Muscle layer of colon (tissue), 2 donors: Measurements from ENCODE around the gene CFAP69.

ENCODE experiments used
- H3K27ac ChIP-seq: one replicate; pipeline ENCODE4 v1.7.0; 2013; ENCODE audit warnings: low read depth, mild to moderate bottlenecking, low read length, moderate library complexity
- H3K27me3 ChIP-seq, 2 donors: one replicate each; pipeline ENCODE4 v1.7.0; 2013; ENCODE audit warnings: low read length in 2 of 2, mild to moderate bottlenecking in 2 of 2; ENCODE audit not compliant: insufficient read depth in 2 of 2, control insufficient read depth in 1 of 2
- H3K36me3 ChIP-seq: one replicate; pipeline ENCODE4 v1.7.0; 2013; ENCODE audit warnings: mild to moderate bottlenecking, low read length; ENCODE audit not compliant: insufficient read depth
- H3K4me1 ChIP-seq: one replicate; pipeline ENCODE4 v1.7.0; 2013; ENCODE audit warnings: mild to moderate bottlenecking, low read length; ENCODE audit not compliant: insufficient read depth
- H3K4me3 ChIP-seq, 2 donors: one replicate each; pipeline ENCODE4 v1.7.0; 2013; ENCODE audit warnings: low read length in 2 of 2, low read depth in 1 of 2, mild to moderate bottlenecking in 1 of 2, moderate library complexity in 1 of 2
- H3K9ac ChIP-seq: one replicate; pipeline ENCODE4 v1.7.0; 2013; ENCODE audit warnings: low read length
- H3K9me3 ChIP-seq: one replicate; pipeline ENCODE4 v1.7.0; 2013; ENCODE audit warnings: mild to moderate bottlenecking, low read length
- donor health status: abdominal sarcoma.
- donor health status: Adenocarcinoma of cecum.

The CFAP69 gene

GRCh38 chr7:90233569-90233968, 11.4 kb upstream of the CFAP69 start:
- Histone ChIP-seq H3K9me3 (no peaks in the 10 kb centered on the region), H3K27me3 (no peaks in the 10 kb centered on the region), H3K36me3 (peaks cover 4% of the 10 kb centered on the region), H3K4me3 (no peak overlapping the region), H3K4me1 (peaks cover 3% of the 10 kb centered on the region), H3K9ac (no peak overlapping the region), H3K27ac (no peak overlapping the region)

DNA sequence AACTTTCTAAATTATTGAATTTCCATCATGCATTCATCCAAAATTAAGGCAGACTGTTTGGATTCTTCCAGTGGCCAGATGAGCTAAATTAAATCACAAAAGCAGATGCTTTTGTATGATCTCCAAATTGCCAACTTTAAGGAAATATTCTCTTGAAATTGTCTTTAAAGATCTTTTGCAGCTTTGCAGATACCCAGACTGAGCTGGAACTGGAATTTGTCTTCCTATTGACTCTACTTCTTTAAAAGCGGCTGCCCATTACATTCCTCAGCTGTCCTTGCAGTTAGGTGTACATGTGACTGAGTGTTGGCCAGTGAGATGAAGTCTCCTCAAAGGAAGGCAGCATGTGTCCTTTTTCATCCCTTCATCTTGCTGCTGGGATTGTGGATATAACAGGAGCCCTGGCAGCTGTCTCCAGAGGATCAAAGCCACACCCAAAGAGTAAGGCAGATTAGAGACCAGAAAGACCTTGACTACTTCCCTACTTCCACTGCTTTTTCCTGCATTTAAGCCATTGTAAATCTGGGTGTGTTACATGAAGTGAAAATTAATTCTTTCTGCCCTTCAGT, 8.2 kb upstream of the CFAP69 start:
- Histone ChIP-seq H3K4me1 (peaks cover 3% of the 10 kb centered on the region), H3K4me3 (no peak overlapping the region), H3K27ac (no peak overlapping the region), H3K36me3 (no peaks in the 10 kb centered on the region), H3K9me3 (no peaks in the 10 kb centered on the region), H3K9ac (no peak overlapping the region), H3K27me3 (no peaks in the 10 kb centered on the region)

DNA sequence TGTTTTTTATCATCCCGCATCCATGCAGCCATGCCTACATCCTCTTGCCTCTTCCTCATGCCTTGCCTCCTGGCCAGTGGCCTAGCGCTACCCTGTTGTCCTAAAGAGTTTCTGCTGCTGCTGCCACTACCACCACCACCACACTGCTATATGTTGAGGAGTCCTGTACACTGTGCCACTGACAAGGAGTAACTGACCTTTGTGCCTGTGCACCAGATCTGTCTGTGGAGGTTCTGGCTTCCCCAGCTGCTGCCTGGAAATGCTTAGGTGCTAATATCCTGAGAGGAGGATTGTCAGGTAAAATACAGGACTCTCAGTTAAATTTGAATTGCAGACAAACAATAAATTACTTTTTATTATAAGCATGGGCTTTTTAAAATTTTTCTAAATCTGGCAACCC, 7.0 kb upstream of the CFAP69 start:
- Histone ChIP-seq H3K9me3 (no peaks in the 10 kb centered on the region), H3K9ac (no peak overlapping the region), H3K27ac (no peak overlapping the region), H3K27me3 (no peaks in the 10 kb centered on the region), H3K4me1 (no peaks in the 10 kb centered on the region), H3K4me3 (no peak overlapping the region), H3K36me3 (no peaks in the 10 kb centered on the region)

DNA sequence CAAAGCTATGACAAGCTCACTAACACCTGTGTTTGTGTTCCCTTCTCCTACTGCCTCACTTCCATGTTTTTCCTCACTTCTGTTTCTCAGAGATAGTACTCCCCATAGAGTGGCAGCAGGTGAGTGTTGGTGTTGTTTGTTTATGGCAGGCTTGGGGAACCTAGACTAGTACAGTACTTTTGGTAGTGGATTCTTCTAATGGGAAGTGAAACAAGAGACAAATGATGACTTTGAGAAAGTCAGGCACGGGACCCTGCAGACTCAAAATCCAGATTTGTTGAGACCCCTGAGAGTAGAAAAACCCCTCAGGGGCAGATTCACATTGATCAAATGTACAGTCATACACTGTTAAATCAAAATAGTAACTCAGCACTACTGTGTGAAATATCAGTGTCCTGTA, 6.4 kb upstream of the CFAP69 start:
- H3K4me1 ChIP-seq: no peaks in the 10 kb centered on the region
- no peaks in the 10 kb centered on the region for H3K27me3 ChIP-seq
- no peak overlapping the region for H3K9ac ChIP-seq
- no peak overlapping the region for H3K27ac ChIP-seq
- H3K36me3 ChIP-seq: no peaks in the 10 kb centered on the region
- H3K4me3 ChIP-seq: no peak overlapping the region
- H3K9me3 ChIP-seq: no peaks in the 10 kb centered on the region

GRCh38 chr7:90239050-90239449, 5.9 kb upstream of the CFAP69 start:
- Histone ChIP-seq H3K27me3 (no peaks in the 10 kb centered on the region), H3K4me1 (peaks cover under 1% of the 10 kb centered on the region), H3K9me3 (no peaks in the 10 kb centered on the region), H3K9ac (no peak overlapping the region), H3K27ac (no peak overlapping the region), H3K4me3 (no peak overlapping the region), H3K36me3 (no peaks in the 10 kb centered on the region)

DNA sequence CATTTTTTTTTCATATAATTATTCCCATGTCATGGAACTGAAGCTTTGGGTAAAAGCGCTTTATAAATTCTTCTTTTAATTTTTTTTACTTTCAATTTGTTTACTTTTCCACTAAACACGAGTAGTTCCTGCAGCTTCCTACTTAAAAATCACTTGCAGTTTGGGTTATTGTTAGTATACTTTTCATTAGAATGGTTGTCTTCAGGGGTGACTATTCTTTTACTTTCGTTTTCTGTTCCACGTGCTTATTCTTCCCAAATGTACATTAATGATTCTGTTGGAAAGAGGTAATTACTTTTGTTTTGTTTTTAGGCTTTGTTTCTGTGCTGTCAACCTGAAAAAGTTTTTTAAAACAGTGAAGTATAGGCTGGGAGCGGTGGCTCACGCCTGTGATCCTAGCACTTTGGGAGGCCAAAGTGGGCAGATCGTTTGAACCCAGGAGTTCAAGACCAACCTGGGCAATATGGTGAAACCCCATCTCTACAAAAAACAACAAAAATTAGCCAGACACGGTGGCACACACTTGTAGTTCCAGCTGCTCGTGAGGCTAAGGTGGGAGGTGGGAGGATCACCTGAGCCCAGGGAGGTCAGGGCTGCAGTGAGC, 5.2 kb upstream of the CFAP69 start:
- H3K9ac ChIP-seq: no peak overlapping the region
- no peak overlapping the region for H3K4me3 ChIP-seq
- H3K4me1 ChIP-seq: peaks cover 7% of the 10 kb centered on the region
- no peaks in the 10 kb centered on the region for H3K36me3 ChIP-seq
- no peaks in the 10 kb centered on the region for H3K27me3 ChIP-seq
- no peaks in the 10 kb centered on the region for H3K9me3 ChIP-seq
- H3K27ac ChIP-seq: no peak overlapping the region

DNA sequence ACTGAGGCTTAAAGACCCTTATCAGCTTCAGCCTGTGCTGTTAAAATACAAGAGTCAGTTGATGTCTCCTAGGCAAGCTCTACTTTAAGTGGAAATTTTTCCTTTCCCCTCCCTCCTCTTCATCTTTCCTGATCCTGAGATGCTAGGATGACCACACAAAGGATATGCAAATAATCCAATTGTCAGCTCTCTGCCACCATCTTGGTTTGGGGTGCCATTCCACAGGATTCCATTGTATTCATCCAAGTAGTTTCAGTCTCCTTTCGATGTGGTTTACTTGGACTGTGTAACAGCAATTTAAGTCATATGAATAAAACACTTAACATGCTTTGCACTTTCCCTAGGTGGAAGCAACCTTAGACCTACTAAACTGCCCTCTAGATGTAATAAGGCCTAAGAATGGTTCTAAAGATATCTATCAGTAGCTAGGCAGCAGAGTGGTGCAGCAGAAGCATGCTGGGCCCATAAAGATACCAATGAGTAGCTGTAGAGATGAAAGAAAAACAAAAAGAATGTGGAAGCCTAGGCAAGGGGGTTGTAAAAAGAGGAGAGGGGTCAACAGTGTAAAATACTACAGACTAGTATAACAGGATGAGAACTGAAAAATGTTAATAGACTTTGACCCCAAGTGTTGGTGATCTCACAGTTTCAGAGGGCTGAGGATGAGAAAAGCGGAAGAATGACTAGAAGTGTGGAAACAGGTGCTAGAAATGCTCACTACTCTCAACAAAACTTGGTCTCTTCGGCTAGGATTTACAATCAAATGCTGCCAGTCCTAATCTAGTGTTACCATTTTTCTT, 2.4 kb upstream of the CFAP69 start:
- H3K36me3 ChIP-seq: no peaks in the 10 kb centered on the region
- peaks cover 7% of the 10 kb centered on the region for H3K4me1 ChIP-seq
- H3K9ac ChIP-seq: no peak overlapping the region
- no peaks in the 10 kb centered on the region for H3K9me3 ChIP-seq
- no peaks in the 10 kb centered on the region for H3K27me3 ChIP-seq
- no peak overlapping the region for H3K4me3 ChIP-seq
- H3K27ac ChIP-seq: no peak overlapping the region

DNA sequence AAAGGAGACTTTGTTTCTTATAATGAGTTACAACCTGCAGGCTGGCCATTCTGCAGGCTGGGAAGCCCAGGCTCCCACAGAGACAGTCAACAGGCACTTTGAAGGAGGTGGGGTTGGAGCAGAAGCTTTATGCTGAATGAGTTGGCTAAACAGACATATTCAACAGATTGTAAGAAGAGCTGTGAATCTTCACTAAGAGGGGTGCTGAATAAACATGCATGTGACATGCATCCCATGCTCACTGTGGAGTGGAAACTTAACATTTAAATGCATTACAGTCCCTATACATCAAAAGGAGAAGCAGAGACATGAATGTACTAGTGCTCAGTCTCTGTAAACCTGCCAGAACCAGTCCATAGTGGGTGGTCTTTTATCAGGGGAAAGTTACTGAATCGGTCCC, 1.4 kb upstream of the CFAP69 start:
- no peak overlapping the region for H3K27ac ChIP-seq
- no peak overlapping the region for H3K9ac ChIP-seq
- no peaks in the 10 kb centered on the region for H3K9me3 ChIP-seq
- no peaks in the 10 kb centered on the region for H3K27me3 ChIP-seq
- H3K4me3 ChIP-seq: no peak overlapping the region
- no peaks in the 10 kb centered on the region for H3K36me3 ChIP-seq
- H3K4me1 ChIP-seq: peaks cover 7% of the 10 kb centered on the region

- no peaks in the 10 kb centered on the region for H3K36me3 ChIP-seq
- H3K9me3 ChIP-seq: no peaks in the 10 kb centered on the region
- peak overlapping the region; percentile 83 for H3K9ac ChIP-seq
- peak overlapping the region; percentile 84 to 85 for H3K4me3 ChIP-seq
- peaks cover 7% of the 10 kb centered on the region for H3K4me1 ChIP-seq
- H3K27ac ChIP-seq: peak overlapping the region; percentile 76
- no peaks in the 10 kb centered on the region for H3K27me3 ChIP-seq
Measured at GRCh38 chr7:90244565-90244908, 437 bp upstream of the CFAP69 start.

GRCh38 chr7:90246171-90246570, 1.2 kb downstream of the CFAP69 start:
- Histone ChIP-seq H3K4me1 (peaks cover 11% of the 10 kb centered on the region), H3K9me3 (no peaks in the 10 kb centered on the region), H3K9ac (peak overlapping the region; percentile 83), H3K4me3 (peak overlapping the region; percentile 84 to 85), H3K27ac (no peak overlapping the region), H3K27me3 (no peaks in the 10 kb centered on the region), H3K36me3 (no peaks in the 10 kb centered on the region)

DNA sequence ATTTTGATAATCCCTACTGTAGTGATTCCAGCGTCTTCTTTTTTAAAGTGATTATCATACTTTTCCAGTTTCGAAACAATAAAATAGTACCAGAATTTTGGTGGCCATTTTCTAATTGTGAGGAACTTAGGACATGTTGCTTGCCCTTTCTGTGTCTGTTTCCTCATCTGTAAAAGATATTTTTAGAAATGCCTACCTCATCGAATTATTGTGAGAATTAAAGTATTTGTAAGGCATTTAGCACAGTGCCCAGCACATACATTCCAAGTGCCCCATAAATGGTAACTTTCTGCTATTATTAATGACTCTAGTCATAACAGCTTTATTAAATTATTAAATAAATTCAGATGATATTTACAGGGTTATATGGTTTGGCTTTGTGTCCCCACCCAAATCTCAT, 3.7 kb downstream of the CFAP69 start:
- no peak overlapping the region for H3K9ac ChIP-seq
- no peaks in the 10 kb centered on the region for H3K9me3 ChIP-seq
- H3K27ac ChIP-seq: no peak overlapping the region
- H3K4me1 ChIP-seq: peaks cover 13% of the 10 kb centered on the region
- H3K27me3 ChIP-seq: no peaks in the 10 kb centered on the region
- H3K36me3 ChIP-seq: no peaks in the 10 kb centered on the region
- no peak overlapping the region for H3K4me3 ChIP-seq
